ENCODE results near the gene IBA57.

IBA57 gene

DNA sequence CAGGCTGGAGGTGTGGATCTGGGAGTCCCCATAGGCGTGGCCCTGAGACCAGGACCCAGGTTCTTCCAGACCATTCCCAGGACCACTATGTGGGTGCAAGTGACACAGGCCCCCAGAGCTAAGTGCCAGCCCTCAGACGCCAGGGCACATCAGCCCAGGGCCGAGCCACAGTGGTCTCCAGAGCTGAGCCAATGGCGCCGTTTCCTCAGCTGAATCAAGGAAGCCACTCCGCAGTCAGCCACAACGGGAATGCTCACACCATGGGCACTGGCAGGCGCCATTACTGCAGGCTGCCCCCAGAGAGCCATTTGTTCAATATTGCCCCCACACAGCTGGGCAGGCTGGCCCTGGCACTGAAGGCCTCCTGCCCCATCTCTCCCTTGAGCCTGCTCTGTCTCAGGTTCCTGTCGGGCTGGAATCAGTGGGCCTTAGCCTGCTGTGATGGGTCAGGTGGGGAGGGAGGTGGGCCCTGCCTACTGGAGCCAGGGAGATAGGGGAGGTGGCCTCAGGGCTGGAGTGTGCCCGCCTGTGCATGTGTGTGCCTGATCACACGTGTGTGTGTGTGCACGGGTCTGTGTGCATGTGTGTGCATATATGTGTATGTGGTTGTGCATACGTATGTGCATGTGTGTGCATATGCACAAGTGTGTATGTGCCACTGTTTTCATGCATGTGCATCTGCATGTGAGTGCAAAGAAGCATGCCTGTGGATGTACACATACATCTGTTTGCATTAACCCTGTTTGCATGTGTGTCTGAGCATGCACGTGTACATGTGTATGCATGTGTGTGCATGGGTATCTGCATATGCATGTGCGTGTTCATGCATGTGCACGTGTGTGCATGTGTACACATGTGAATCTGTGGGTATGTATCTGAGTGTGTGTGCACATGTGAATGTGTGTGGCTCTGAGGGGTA, 9.7 kb upstream of the IBA57 start:
- H3K9ac ChIP-seq (ENCODE audit: low read depth in 1 of 2, low read length in 2 of 2), result no peak overlapping the region
- H3K27me3 ChIP-seq (ENCODE audit: control insufficient read depth in 2 of 2, insufficient read depth in 2 of 2, low read length in 2 of 2), result no peaks in the 10 kb centered on the region
- H3K4me3 ChIP-seq (ENCODE audit: low read length in 2 of 2), result no peak overlapping the region
- no peaks in the 10 kb centered on the region for H3K36me3 ChIP-seq (ENCODE audit: control insufficient read depth in 2 of 2, insufficient read depth in 2 of 2, low read length in 2 of 2)
- peaks cover 0 to 4% of the 10 kb centered on the region in 2 donors for H3K4me1 ChIP-seq (ENCODE audit: control insufficient read depth in 2 of 2, insufficient read depth in 2 of 2, low read length in 2 of 2)
- no peaks in the 10 kb centered on the region for H3K9me3 ChIP-seq (ENCODE audit: control insufficient read depth in 2 of 2, low read length in 2 of 2)
- no peak overlapping the region for H3K27ac ChIP-seq (ENCODE audit: low read depth in 2 of 2, low read length in 2 of 2)

DNA sequence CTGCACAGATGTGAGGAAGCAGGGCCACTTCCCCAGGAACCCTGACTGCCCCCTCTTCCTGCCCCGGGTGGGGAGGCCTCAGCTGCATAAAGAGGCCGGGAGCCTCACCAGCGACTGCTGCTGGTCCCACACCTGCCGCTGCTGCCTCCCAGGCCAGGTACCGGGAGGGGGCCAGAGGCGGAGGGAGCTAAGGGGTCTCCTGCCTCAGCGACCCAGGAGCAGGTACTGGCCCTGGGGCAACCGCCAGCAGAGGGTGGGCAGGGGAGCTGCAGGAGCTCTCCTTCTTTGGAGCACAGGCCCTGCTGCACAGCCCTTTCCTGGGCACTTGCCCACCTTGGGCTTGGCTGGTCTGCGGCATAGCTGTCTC, 9.1 kb upstream of the IBA57 start:
- peaks cover 0 to 1% of the 10 kb centered on the region in 2 donors for H3K27me3 ChIP-seq (ENCODE audit: control insufficient read depth in 2 of 2, insufficient read depth in 2 of 2, low read length in 2 of 2)

DNA sequence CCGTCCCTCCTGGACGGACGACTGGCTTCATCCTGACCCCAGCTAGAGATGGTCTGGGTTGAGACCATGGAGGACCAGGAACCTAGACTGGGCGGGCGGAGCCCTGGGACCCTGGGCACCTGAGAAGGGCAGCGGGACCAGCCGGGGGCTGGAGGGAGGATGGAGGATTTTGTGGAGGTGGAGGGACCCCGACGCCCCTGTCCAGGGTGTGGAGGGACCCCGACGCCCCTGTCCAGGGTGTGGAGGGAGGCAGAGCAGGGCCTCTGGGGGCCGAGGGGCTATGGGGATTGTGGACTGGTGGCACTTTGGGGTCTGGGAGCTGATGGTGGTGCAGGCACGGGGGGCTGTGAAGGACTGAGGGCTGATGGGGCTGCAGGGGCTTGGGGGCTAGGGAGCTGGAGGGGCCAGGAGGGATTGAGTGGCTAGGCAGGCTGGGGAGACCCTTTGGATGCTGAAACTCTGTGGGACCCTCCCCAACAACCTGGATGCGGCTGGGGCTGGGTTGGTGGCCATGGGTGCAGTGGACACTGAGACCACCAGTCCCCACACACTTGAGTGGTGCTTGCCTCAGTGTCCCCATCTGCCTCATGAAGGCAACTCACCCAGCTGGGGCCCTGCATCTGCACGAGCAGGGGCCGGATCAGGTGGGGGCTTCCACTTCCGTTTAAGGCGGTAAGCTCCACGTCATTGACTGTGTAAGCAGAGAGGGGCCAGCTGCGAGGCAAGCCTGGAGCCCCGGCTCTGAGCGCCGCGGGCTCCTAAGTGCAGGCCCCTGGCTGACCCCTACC, 8.5 kb upstream of the IBA57 start:
- no peaks in the 10 kb centered on the region for H3K36me3 ChIP-seq (ENCODE audit: control insufficient read depth in 2 of 2, insufficient read depth in 2 of 2, low read length in 2 of 2)
- H3K9me3 ChIP-seq (ENCODE audit: control insufficient read depth in 2 of 2, low read length in 2 of 2), result no peaks in the 10 kb centered on the region
- H3K9ac ChIP-seq (ENCODE audit: low read depth in 1 of 2, low read length in 2 of 2), result no peak overlapping the region
- no peak overlapping the region for H3K27ac ChIP-seq (ENCODE audit: low read depth in 2 of 2, low read length in 2 of 2)
- peaks cover 0 to 2% of the 10 kb centered on the region in 2 donors for H3K27me3 ChIP-seq (ENCODE audit: control insufficient read depth in 2 of 2, insufficient read depth in 2 of 2, low read length in 2 of 2)
- H3K4me1 ChIP-seq (ENCODE audit: control insufficient read depth in 2 of 2, insufficient read depth in 2 of 2, low read length in 2 of 2), result peaks cover 0 to 3% of the 10 kb centered on the region in 2 donors
- H3K4me3 ChIP-seq (ENCODE audit: low read length in 2 of 2), result no peak overlapping the region

More for the DNA sequence above, 9.1 kb upstream of the IBA57 start:
- Histone ChIP-seq H3K4me3 (ENCODE audit: low read length in 2 of 2) (no peak overlapping the region), H3K4me1 (ENCODE audit: control insufficient read depth in 2 of 2, insufficient read depth in 2 of 2, low read length in 2 of 2) (peaks cover 0 to 2% of the 10 kb centered on the region in 2 donors), H3K9me3 (ENCODE audit: control insufficient read depth in 2 of 2, low read length in 2 of 2) (no peaks in the 10 kb centered on the region), H3K9ac (ENCODE audit: low read depth in 1 of 2, low read length in 2 of 2) (no peak overlapping the region), H3K27ac (ENCODE audit: low read depth in 2 of 2, low read length in 2 of 2) (no peak overlapping the region), H3K36me3 (ENCODE audit: control insufficient read depth in 2 of 2, insufficient read depth in 2 of 2, low read length in 2 of 2) (no peaks in the 10 kb centered on the region)

DNA sequence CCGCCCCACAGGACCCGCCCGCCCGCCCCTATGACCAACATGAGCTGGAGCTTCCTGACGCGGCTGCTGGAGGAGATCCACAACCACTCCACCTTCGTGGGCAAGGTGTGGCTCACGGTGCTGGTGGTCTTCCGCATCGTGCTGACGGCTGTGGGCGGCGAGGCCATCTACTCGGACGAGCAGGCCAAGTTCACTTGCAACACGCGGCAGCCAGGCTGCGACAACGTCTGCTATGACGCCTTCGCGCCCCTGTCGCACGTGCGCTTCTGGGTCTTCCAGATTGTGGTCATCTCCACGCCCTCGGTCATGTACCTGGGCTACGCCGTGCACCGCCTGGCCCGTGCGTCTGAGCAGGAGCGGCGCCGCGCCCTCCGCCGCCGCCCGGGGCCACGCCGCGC, 7.9 kb upstream of the IBA57 start:
- H3K27ac ChIP-seq (ENCODE audit: low read depth in 2 of 2, low read length in 2 of 2), result no peak overlapping the region
- no peaks in the 10 kb centered on the region for H3K36me3 ChIP-seq (ENCODE audit: control insufficient read depth in 2 of 2, insufficient read depth in 2 of 2, low read length in 2 of 2)
- H3K9me3 ChIP-seq (ENCODE audit: control insufficient read depth in 2 of 2, low read length in 2 of 2), result no peaks in the 10 kb centered on the region
- peaks cover under 1 to 3% of the 10 kb centered on the region in 2 donors for H3K4me1 ChIP-seq (ENCODE audit: control insufficient read depth in 2 of 2, insufficient read depth in 2 of 2, low read length in 2 of 2)
- peaks cover 0 to 2% of the 10 kb centered on the region in 2 donors for H3K27me3 ChIP-seq (ENCODE audit: control insufficient read depth in 2 of 2, insufficient read depth in 2 of 2, low read length in 2 of 2)
- no peak overlapping the region for H3K9ac ChIP-seq (ENCODE audit: low read depth in 1 of 2, low read length in 2 of 2)
- no peak overlapping the region for H3K4me3 ChIP-seq (ENCODE audit: low read length in 2 of 2)

DNA sequence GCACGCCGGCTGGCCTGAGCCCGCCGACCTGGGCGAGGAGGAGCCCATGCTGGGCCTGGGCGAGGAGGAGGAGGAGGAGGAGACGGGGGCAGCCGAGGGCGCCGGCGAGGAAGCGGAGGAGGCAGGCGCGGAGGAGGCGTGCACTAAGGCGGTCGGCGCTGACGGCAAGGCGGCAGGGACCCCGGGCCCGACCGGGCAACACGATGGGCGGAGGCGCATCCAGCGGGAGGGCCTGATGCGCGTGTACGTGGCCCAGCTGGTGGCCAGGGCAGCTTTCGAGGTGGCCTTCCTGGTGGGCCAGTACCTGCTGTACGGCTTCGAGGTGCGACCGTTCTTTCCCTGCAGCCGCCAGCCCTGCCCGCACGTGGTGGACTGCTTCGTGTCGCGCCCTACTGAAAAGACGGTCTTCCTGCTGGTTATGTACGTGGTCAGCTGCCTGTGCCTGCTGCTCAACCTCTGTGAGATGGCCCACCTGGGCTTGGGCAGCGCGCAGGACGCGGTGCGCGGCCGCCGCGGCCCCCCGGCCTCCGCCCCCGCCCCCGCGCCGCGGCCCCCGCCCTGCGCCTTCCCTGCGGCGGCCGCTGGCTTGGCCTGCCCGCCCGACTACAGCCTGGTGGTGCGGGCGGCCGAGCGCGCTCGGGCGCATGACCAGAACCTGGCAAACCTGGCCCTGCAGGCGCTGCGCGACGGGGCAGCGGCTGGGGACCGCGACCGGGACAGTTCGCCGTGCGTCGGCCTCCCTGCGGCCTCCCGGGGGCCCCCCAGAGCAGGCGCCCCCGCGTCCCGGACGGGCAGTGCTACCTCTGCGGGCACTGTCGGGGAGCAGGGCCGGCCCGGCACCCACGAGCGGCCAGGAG, 7.2 kb upstream of the IBA57 start:
- no peak overlapping the region for H3K27ac ChIP-seq (ENCODE audit: low read depth in 2 of 2, low read length in 2 of 2)
- H3K36me3 ChIP-seq (ENCODE audit: control insufficient read depth in 2 of 2, insufficient read depth in 2 of 2, low read length in 2 of 2), result no peaks in the 10 kb centered on the region
- H3K9ac ChIP-seq (ENCODE audit: low read depth in 1 of 2, low read length in 2 of 2), result no peak overlapping the region
- H3K4me1 ChIP-seq (ENCODE audit: control insufficient read depth in 2 of 2, insufficient read depth in 2 of 2, low read length in 2 of 2), result peaks cover 5 to 6% of the 10 kb centered on the region in 2 donors
- no peaks in the 10 kb centered on the region for H3K9me3 ChIP-seq (ENCODE audit: control insufficient read depth in 2 of 2, low read length in 2 of 2)
- peaks cover 0 to 2% of the 10 kb centered on the region in 2 donors for H3K27me3 ChIP-seq (ENCODE audit: control insufficient read depth in 2 of 2, insufficient read depth in 2 of 2, low read length in 2 of 2)
- H3K4me3 ChIP-seq (ENCODE audit: low read length in 2 of 2), result no peak overlapping the region

DNA sequence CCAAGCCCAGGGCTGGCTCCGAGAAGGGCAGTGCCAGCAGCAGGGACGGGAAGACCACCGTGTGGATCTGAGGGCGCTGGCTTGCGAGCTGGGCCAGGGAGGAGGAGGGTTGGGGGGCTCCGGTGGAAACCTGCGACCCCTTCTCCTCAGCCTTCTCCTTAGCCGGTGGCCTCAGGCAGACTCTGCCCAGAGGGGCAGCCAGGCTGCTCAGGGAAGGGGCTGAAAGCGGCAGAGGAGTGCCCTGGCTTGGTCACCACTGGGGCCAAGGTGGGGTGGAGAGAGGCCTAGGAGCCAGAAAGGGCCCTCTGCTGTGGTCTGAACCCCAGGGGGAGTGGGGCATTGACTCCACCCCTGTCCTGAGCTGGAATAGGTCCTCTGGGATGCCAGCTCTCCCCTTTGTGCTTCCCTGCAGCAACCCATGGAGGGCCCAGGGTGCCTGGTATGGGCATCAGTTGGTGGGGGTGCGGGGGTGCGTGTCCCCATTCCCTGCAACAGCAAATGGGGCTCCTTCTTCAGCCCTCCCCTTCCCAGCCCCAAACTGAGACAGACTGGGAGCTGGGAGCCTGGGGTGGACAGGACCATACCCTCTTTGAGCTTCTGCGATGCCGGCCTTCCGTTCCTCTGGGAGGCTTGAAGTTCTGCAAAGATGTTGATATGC, 6.5 kb upstream of the IBA57 start:
- Histone ChIP-seq H3K36me3 (ENCODE audit: control insufficient read depth in 2 of 2, insufficient read depth in 2 of 2, low read length in 2 of 2) (no peaks in the 10 kb centered on the region), H3K4me1 (ENCODE audit: control insufficient read depth in 2 of 2, insufficient read depth in 2 of 2, low read length in 2 of 2) (peaks cover 5 to 6% of the 10 kb centered on the region in 2 donors), H3K27me3 (ENCODE audit: control insufficient read depth in 2 of 2, insufficient read depth in 2 of 2, low read length in 2 of 2) (peaks cover 0 to 2% of the 10 kb centered on the region in 2 donors), H3K9ac (ENCODE audit: low read depth in 1 of 2, low read length in 2 of 2) (no peak overlapping the region), H3K27ac (ENCODE audit: low read depth in 2 of 2, low read length in 2 of 2) (no peak overlapping the region), H3K4me3 (ENCODE audit: low read length in 2 of 2) (no peak overlapping the region), H3K9me3 (ENCODE audit: control insufficient read depth in 2 of 2, low read length in 2 of 2) (no peaks in the 10 kb centered on the region)

DNA sequence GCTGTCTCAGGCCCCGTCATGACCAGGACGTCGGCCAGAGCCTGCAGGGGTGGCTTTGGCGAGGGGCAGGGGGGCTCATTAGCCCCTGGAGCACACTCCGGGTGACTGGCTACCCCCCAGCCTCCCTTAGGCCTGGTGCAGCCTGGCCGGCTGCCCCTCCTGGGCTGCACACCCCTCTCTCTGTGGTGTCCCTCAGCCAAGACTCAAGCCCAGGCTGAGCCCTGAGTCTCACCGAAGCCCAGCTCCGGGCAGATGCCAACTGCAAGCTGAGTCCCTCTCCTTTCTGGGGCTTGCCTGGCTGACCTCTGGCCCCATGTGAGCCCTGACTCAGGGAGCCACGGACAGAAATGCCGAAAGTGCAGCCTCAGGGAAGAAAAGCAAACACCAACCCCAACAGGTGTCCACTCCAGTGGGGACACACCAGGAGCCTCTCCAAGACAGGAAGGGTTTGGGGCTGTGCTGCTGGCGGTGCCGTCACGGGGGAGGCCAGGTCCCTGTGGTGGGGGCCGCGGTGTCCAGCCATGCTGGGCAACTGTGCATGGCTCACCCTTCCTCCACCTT, 5.3 kb upstream of the IBA57 start:
- Histone ChIP-seq H3K4me1 (ENCODE audit: control insufficient read depth in 2 of 2, insufficient read depth in 2 of 2, low read length in 2 of 2) (peaks cover 6 to 9% of the 10 kb centered on the region in 2 donors), H3K27ac (ENCODE audit: low read depth in 2 of 2, low read length in 2 of 2) (no peak overlapping the region), H3K27me3 (ENCODE audit: control insufficient read depth in 2 of 2, insufficient read depth in 2 of 2, low read length in 2 of 2) (peaks cover 0 to 2% of the 10 kb centered on the region in 2 donors)

DNA sequence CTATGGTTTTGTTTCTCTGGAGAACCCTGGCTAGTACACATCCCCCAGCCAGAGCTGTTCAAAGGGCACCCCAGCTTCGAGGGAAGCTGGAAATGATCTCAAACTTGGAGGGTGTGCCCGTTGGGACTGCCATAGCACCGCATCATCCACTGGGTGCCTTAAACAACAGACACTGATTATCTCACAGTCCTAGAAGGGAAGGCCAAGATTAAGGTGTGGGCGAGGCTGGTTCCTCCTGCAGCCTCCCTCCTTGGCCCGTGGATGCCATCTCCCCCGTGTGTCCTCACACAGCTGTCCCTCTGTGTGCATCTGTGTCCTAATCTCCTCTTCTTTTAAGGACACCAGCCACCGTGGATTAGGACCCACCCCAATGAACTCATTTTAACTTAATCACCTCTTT, 4.2 kb upstream of the IBA57 start:
- H3K4me1 ChIP-seq (ENCODE audit: control insufficient read depth in 2 of 2, insufficient read depth in 2 of 2, low read length in 2 of 2), result peaks cover 8 to 10% of the 10 kb centered on the region in 2 donors
- no peak overlapping the region for H3K4me3 ChIP-seq (ENCODE audit: low read length in 2 of 2)
- no peak overlapping the region for H3K9ac ChIP-seq (ENCODE audit: low read depth in 1 of 2, low read length in 2 of 2)
- peaks cover 0 to 2% of the 10 kb centered on the region in 2 donors for H3K27me3 ChIP-seq (ENCODE audit: control insufficient read depth in 2 of 2, insufficient read depth in 2 of 2, low read length in 2 of 2)
- no peak overlapping the region for H3K27ac ChIP-seq (ENCODE audit: low read depth in 2 of 2, low read length in 2 of 2)
- H3K9me3 ChIP-seq (ENCODE audit: control insufficient read depth in 2 of 2, low read length in 2 of 2), result no peaks in the 10 kb centered on the region
- H3K36me3 ChIP-seq (ENCODE audit: control insufficient read depth in 2 of 2, insufficient read depth in 2 of 2, low read length in 2 of 2), result no peaks in the 10 kb centered on the region

More for the DNA sequence above, 5.3 kb upstream of the IBA57 start:
- H3K4me3 ChIP-seq (ENCODE audit: low read length in 2 of 2), result no peak overlapping the region
- H3K36me3 ChIP-seq (ENCODE audit: control insufficient read depth in 2 of 2, insufficient read depth in 2 of 2, low read length in 2 of 2), result no peaks in the 10 kb centered on the region
- H3K9me3 ChIP-seq (ENCODE audit: control insufficient read depth in 2 of 2, low read length in 2 of 2), result no peaks in the 10 kb centered on the region
- no peak overlapping the region for H3K9ac ChIP-seq (ENCODE audit: low read depth in 1 of 2, low read length in 2 of 2)

DNA sequence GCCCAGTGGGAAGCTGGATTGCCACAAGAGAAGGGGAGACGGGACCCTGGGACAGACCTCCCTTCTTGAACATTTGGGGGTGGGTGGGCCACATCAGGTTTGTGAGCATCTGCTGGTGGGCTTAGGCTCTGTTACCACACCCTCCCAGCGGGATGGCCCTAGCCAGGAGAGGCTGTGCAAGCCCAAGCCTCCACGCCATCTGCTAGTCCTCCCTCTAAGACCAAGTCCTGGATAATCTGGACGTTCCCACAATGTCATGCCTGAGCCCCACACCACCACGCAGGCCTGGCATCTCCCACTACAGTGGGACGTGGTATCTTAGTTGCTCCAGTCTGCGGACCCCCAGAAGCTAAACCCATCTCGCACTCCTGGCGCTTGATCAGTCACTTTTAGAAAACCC, 3.7 kb upstream of the IBA57 start:
- Histone ChIP-seq H3K9ac (ENCODE audit: low read depth in 1 of 2, low read length in 2 of 2) (no peak overlapping the region), H3K9me3 (ENCODE audit: control insufficient read depth in 2 of 2, low read length in 2 of 2) (no peaks in the 10 kb centered on the region), H3K27ac (ENCODE audit: low read depth in 2 of 2, low read length in 2 of 2) (no peak overlapping the region), H3K27me3 (ENCODE audit: control insufficient read depth in 2 of 2, insufficient read depth in 2 of 2, low read length in 2 of 2) (peaks cover 0 to 2% of the 10 kb centered on the region in 2 donors), H3K36me3 (ENCODE audit: control insufficient read depth in 2 of 2, insufficient read depth in 2 of 2, low read length in 2 of 2) (no peaks in the 10 kb centered on the region), H3K4me1 (ENCODE audit: control insufficient read depth in 2 of 2, insufficient read depth in 2 of 2, low read length in 2 of 2) (peaks cover 13 to 16% of the 10 kb centered on the region in 2 donors), H3K4me3 (ENCODE audit: low read length in 2 of 2) (no peak overlapping the region)
